ENCODE data around the gene IL3RA.
"Not testable (repeated sequence)": the region's sequence is repeated elsewhere in the genome, so short reads cannot be mapped to it uniquely, and the experiment has no call there.

Gene IL3RA

GRCh38 chrX:1300449-1300848, 36.1 kb upstream of the IL3RA start:
- TF ChIP-seq CTCF (IDR thresholded peaks at IDR 0.05; ENCODE audit: insufficient read depth, low read depth, low read length, missing control alignments) = no peak
- no peak overlapping the region for H3K4me3 ChIP-seq (ENCODE audit: low read length)
- no peak for DNase-seq (ENCODE audit: low read depth)

DNA sequence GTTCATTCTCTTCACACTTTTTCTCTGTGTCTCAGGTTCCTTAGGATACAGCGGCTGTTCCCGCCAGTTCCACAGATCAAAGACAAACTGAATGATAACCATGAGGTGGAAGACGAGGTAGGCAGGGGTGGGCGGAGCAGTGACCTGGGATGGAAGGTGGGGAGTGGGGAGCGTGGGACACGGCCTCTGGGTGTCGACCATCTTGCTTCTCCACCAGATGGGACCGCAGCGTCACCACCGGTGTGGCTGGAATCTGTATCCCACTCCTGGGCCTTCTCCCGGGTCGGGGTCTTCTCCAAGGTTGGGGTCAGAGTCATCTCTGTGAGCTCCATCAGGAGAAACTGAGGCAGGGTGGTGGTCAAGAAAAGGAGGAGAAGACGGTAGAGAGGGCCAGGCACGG, 31.2 kb upstream of the IL3RA start:
- H3K4me3 ChIP-seq (ENCODE audit: low read length) = no peak overlapping the region
- no peak for TF ChIP-seq CTCF (IDR thresholded peaks at IDR 0.05; ENCODE audit: insufficient read depth, low read depth, low read length, missing control alignments)
- no peak for DNase-seq (ENCODE audit: low read depth)

DNA sequence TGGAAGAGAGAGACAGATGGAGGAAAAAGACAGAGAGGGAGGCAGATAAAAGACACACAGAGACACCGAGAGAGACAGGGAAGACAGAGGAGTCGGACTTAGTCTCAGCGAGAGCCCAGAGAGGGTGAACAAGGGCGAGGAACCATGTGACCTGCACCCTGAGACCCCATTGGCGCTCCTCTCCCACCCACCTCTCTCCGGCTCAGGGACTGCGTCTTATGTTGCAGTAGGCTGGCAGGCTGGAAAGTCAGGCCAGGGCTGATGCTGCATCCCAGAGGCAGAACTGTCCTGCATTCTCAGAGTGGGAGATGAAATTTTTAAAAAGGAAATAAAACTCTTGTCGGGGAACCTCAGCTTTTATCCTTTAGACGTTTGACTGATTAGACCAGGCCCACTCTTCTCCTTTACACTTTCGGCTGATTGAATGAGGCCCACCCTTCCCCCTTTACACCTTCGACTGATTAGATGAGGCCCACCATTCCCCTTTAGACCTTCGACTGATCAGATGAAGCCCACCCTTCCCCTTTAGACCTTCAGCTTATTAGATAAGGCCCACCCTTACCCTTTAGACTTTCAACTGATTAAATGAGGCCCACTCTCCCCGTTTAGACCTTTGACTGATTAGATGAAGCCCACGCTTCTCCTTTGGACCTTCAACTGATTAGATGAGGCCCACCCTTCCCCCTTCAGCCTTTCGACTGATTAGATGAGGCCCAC, 29.5 kb upstream of the IL3RA start:
- no peak for DNase-seq (ENCODE audit: low read depth)
- no peak for TF ChIP-seq CTCF (IDR thresholded peaks at IDR 0.05; ENCODE audit: insufficient read depth, low read depth, low read length, missing control alignments)
- no peak overlapping the region for H3K4me3 ChIP-seq (ENCODE audit: low read length)

DNA sequence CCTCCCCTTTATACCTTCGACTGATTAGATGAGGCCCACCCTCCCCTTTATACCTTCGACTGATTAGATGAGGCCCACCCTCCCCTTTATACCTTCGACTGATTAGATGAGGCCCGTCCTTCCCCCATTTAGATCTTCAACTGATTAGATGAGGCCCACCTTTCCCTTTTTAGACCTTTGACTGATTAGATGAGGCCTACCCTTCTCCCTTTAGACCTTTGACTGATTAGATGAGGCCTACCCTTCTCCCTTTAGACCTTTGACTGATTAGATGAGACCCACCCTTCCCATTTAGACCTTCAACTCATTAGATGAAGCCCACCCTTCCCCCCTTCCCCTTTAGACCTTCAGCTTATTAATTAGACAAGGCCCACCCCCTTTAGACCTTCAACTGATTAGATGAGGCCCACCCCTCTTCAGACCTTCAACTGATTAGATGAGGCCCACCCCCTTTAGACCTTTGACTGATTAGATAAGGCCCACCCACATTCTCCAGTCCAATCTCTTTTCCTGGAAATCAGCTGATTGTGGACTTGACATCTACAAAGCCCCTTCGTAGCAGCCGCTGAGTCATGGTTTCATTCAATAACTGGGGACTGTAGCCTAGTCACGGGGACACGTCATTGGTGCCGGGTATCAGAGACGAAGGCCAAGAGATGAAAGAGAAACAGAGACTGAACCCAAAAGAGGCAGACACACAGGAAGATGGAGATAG, 28.8 kb upstream of the IL3RA start:
- no peak for DNase-seq (ENCODE audit: low read depth)
- no peak overlapping the region for H3K4me3 ChIP-seq (ENCODE audit: low read length)
- TF ChIP-seq CTCF (IDR thresholded peaks at IDR 0.05; ENCODE audit: insufficient read depth, low read depth, low read length, missing control alignments) = no peak

DNA sequence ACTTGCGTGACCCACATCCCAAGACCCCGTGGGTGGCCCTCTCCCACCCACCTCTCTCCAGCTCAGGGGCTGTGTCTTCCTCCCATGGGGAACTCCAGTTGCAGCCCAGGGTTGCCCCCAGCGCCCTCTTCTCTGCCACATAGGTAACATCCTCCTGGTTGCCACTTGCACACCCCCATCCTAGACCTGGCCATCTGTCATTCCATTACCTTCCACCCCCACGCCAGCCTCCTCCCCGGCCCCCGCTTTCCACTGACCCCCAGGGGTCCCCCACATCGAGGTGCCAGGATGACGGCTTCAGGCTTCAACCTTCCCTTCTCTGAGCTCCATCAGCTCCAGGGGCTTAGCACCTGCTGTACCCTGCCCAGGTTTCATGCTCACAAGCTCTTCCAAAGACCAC, 28.1 kb upstream of the IL3RA start:
- H3K4me3 ChIP-seq (ENCODE audit: low read length) = no peak overlapping the region
- DNase-seq (ENCODE audit: low read depth) = no peak
- no peak for TF ChIP-seq CTCF (IDR thresholded peaks at IDR 0.05; ENCODE audit: insufficient read depth, low read depth, low read length, missing control alignments)

- H3K4me3 ChIP-seq (ENCODE audit: low read length); DNase-seq (ENCODE audit: low read depth): not testable (repeated sequence)
Measured at GRCh38 chrX:1308917-1309316, 27.7 kb upstream of the IL3RA start.

DNA sequence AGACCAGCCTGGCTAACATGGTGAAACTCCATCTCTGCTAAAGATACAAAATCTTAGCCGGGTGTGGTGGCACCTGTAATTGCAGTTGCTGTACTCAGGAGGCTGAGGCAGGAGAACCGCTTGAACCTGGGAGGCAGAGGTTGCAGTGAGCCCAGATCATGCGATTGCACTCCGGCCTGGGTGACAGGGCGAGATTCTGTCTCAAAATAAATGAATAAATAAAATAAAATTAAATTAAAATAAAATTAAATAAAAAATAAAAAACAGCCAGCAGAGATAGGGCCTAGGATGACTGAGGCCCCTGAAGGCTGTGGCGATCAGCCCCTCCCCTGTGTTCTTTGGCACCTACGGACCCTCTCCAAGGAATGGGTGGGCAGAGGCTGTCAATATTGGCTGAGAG, 22.8 kb upstream of the IL3RA start:
- DNase-seq (ENCODE audit: low read depth) = no peak
- TF ChIP-seq CTCF (IDR thresholded peaks at IDR 0.05; ENCODE audit: insufficient read depth, low read depth, low read length, missing control alignments) = no peak
- H3K4me3 ChIP-seq (ENCODE audit: low read length) = no peak overlapping the region

Data from epithelial cell of esophagus (primary cell).